Liver (tissue), 9 donors: ENCODE data around the gene ERBIN. TPM values are rescaled to one million over a fixed set of nuclear protein-coding genes. Genes with fewer than 3 reads are reported as not detected.

Source experiments
- DNase-seq: peaks from one replicate; pipeline ENCODE4 v3.0.0-alpha.2; 2017; ENCODE audit warnings: low spot score
- H3K27ac ChIP-seq, 2 donors: one replicate each; pipeline ENCODE4 v1.7.0; 2013; ENCODE audit warnings: inconsistent platforms in 2 of 2, low read length in 2 of 2, control low read depth in 1 of 2, low read depth in 1 of 2, mild to moderate bottlenecking in 1 of 2
- H3K27me3 ChIP-seq, 4 donors: one replicate each; pipeline versions ENCODE4 v1.6.1 to v1.7.0; 2013; ENCODE audit warnings: low read length in 3 of 4, inconsistent platforms in 1 of 4, mild to moderate bottlenecking in 1 of 4, moderate library complexity in 1 of 4; ENCODE audit not compliant: control insufficient read depth in 4 of 4, insufficient read depth in 4 of 4
- H3K36me3 ChIP-seq, 4 donors: one replicate each; pipeline versions ENCODE4 v1.6.1 to v1.7.0; 2013; ENCODE audit warnings: low read length in 3 of 4, mild to moderate bottlenecking in 3 of 4, low read depth in 1 of 4, moderate library complexity in 1 of 4; ENCODE audit not compliant: control insufficient read depth in 4 of 4, insufficient read depth in 3 of 4
- H3K4me1 ChIP-seq, 4 donors: one replicate each; pipeline versions ENCODE4 v1.6.1 to v1.7.0; 2013; ENCODE audit warnings: low read length in 3 of 4, mild to moderate bottlenecking in 3 of 4, moderate library complexity in 1 of 4; ENCODE audit not compliant: control insufficient read depth in 4 of 4, insufficient read depth in 4 of 4
- H3K4me3 ChIP-seq, 3 donors: one replicate each; pipeline versions ENCODE4 v1.6.1 to v1.7.0; 2013; ENCODE audit warnings: low read length in 3 of 3, control low read depth in 1 of 3, low read depth in 1 of 3, mild to moderate bottlenecking in 1 of 3
- H3K9ac ChIP-seq, 2 donors: one replicate each; pipeline ENCODE4 v1.7.0; 2013; ENCODE audit warnings: low read length in 2 of 2, mild to moderate bottlenecking in 2 of 2, moderate library complexity in 2 of 2, control low read depth in 1 of 2, low read depth in 1 of 2
- H3K9me3 ChIP-seq, 4 donors: one replicate each; pipeline versions ENCODE4 v1.6.1 to v1.7.0; 2013; ENCODE audit warnings: low read length in 3 of 4; ENCODE audit not compliant: control insufficient read depth in 4 of 4
- ATF3 ChIP-seq: IDR thresholded peaks from 2 replicates; pipeline ENCODE4 v1.6.1; 2016; ENCODE audit warnings: antibody characterized with exemption
- CTCF ChIP-seq: fragments of 150-350 bp; IDR thresholded peaks from 2 replicates; pipeline ENCODE4 v1.5.1; 2017; ENCODE audit warnings: improper control_type of control experiment, low read depth, low read length; ENCODE audit not compliant: missing input control
- FOXA1 ChIP-seq: IDR thresholded peaks from 2 replicates; pipeline ENCODE4 v1.6.1; 2016; ENCODE audit warnings: antibody characterized with exemption
- FOXA2 ChIP-seq: IDR thresholded peaks from 2 replicates; pipeline ENCODE4 v1.6.1; 2016; ENCODE audit warnings: antibody characterized with exemption
- GABPA ChIP-seq, 2 donors: IDR thresholded peaks in 1 of 2; conservative IDR thresholded peaks in 1 of 2; 2 replicates each; pipeline ENCODE4 v1.6.1; 2016; ENCODE audit warnings: antibody characterized with exemption in 2 of 2, mild to moderate bottlenecking in 1 of 2, moderate library complexity in 1 of 2
- HNF4A ChIP-seq, 2 donors: conservative IDR thresholded peaks; 2 replicates each; pipeline ENCODE4 v1.6.1; 2016; ENCODE audit warnings: antibody characterized with exemption in 2 of 2, mild to moderate bottlenecking in 2 of 2
- HNF4G ChIP-seq: IDR thresholded peaks from 2 replicates; pipeline ENCODE4 v1.6.1; 2016; ENCODE audit warnings: antibody characterized with exemption
- JUND ChIP-seq, 2 donors: IDR thresholded peaks; 2 replicates each; pipeline ENCODE4 v1.6.1; 2016; ENCODE audit warnings: antibody characterized with exemption in 2 of 2
- MAX ChIP-seq: IDR thresholded peaks from 2 replicates; pipeline ENCODE4 v1.6.1; 2016; ENCODE audit warnings: antibody characterized with exemption
- NR2F2 ChIP-seq: IDR thresholded peaks from 2 replicates; pipeline ENCODE4 v1.6.1; 2016; ENCODE audit warnings: antibody characterized with exemption
- RAD21 ChIP-seq, 2 donors: IDR thresholded peaks; 2 replicates each; pipeline ENCODE4 v1.6.1; 2016; ENCODE audit warnings: antibody characterized with exemption in 2 of 2, mild to moderate bottlenecking in 2 of 2
- REST ChIP-seq: IDR thresholded peaks from 2 replicates; pipeline ENCODE4 v1.6.1; 2016; ENCODE audit warnings: antibody characterized with exemption, mild to moderate bottlenecking
- RXRA ChIP-seq, 2 donors: IDR thresholded peaks; 2 replicates each; pipeline ENCODE4 v1.6.1; 2017 to 2018; ENCODE audit warnings: antibody characterized with exemption in 2 of 2, mild to moderate bottlenecking in 1 of 2
- SP1 ChIP-seq: IDR thresholded peaks from 2 replicates; pipeline ENCODE4 v1.6.1; 2018; ENCODE audit warnings: antibody characterized with exemption, mild to moderate bottlenecking
- YY1 ChIP-seq: IDR thresholded peaks from 2 replicates; pipeline ENCODE4 v1.6.1; 2016; ENCODE audit warnings: antibody characterized with exemption, mild to moderate bottlenecking
- ZBTB33 ChIP-seq: IDR thresholded peaks from 2 replicates; pipeline ENCODE4 v1.6.1; 2016; ENCODE audit warnings: antibody characterized with exemption
- WGBS: extraction: QIAGEN DNeasy Blood & Tissue Kit; methylation state at CpG from one replicate; pipeline ENCODE4 v1.1.7; 2013; 5-methylcytosine and 5-hydroxymethylcytosine counted together
- polyA plus RNA-seq, 2 donors: library from polyadenylated mRNA; stranded (reverse) in 1 of 2; unstranded in 1 of 2; fragments of 200-250 nt in 1 of 2; fragments of >200 nt in 1 of 2; fragmentation: Nextera tagmentation in 1 of 2; extraction: Ambion mirVana in 1 of 2; gene quantifications; one replicate each; pipeline versions ENCODE4 v1.2.1 to v1.2.3, GENCODE V29; 2013 to 2015
- total RNA-seq, 2 donors: library from RNA; depleted of rRNA; stranded (reverse); fragments of >200 nt; gene quantifications; one replicate each; pipeline ENCODE4 v1.2.3, GENCODE V29; 2014
- donor health status: healthy.
- donor health status: healthy.
- donor health status: healthy.
- donor health status: healthy.
- donor health status: healthy.

Gene ERBIN
- total and polyA plus RNA-seq, 4 donors = 9.7 to 54.9 (median 32.5) TPM

- under 1% methylated on average over 16 of the region's 16 CpGs for WGBS
- Histone ChIP-seq H3K4me1 (peaks cover 6 to 31% (median 12%) of the 10 kb centered on the region in 4 donors), H3K27me3 (no peaks in the 10 kb centered on the region), H3K9ac (peak overlapping the region; percentile 89 to 91), H3K27ac (peak overlapping the region; percentile 99 to 100), H3K4me3 (peak overlapping the region; percentile 63 to 94 (median 86)), H3K36me3 (no peaks in the 10 kb centered on the region), H3K9me3 (no peaks in the 10 kb centered on the region)
- no peak for TF ChIP-seq MAX
- TF ChIP-seq JUND (IDR thresholded peaks at IDR 0.05) = no peak
- TF ChIP-seq SP1 = no peak
- no peak for TF ChIP-seq GABPA (IDR thresholded peaks at IDR 0.05 in 1 of 2, conservative IDR thresholded peaks at IDR 0.05 in 1 of 2)
- TF ChIP-seq RAD21 (IDR thresholded peaks at IDR 0.05) = no peak
- TF ChIP-seq FOXA2 = no peak
- TF ChIP-seq ATF3 = no peak
- no peak for TF ChIP-seq NR2F2
- TF ChIP-seq FOXA1 = no peak
- TF ChIP-seq REST = no peak
- peak; percentile 8 to 13 for TF ChIP-seq HNF4A (conservative IDR thresholded peaks at IDR 0.05)
- no peak for TF ChIP-seq ZBTB33
- peak; percentile 5 for TF ChIP-seq HNF4G
- TF ChIP-seq CTCF = no peak
- no peak for TF ChIP-seq RXRA (IDR thresholded peaks at IDR 0.05)
- TF ChIP-seq YY1 = no peak
- peak; percentile 43 for DNase-seq
These were observed 518 bp downstream of the ERBIN start for GRCh38 chr5:65926893-65927292.
